CD4-positive, alpha-beta T cell treated with Interferon gamma for 1 hour (primary cell): Measurements from ENCODE around the gene SLC25A44.
"Not testable (repeated sequence)": the region's sequence is repeated elsewhere in the genome, so short reads cannot be mapped to it uniquely, and the experiment has no call there.

Experiments
- DNase-seq: peaks from one replicate; pipeline ENCODE4 v3.0.0-alpha.2; 2020

SLC25A44 gene

DNA sequence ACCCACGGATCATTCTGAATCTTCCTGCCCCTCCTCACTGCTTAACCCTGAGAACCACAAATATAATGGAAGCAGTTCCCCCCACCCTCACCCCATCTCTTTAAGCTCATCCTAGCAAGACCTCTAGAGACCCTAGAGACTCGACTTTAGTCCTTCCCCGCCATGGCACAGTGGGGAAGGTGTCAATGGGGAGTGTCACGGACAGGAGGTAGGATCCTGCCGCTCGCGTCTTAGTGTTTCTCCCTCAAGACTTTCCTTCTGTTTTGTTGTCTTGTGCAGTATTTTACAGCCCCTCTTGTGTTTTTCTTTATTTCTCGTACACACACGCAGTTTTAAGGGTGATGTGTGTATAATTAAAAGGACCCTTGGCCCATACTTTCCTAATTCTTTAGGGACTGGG is 18.2 kb downstream of the SLC25A44 start:
- DNase-seq: no peak

DNA sequence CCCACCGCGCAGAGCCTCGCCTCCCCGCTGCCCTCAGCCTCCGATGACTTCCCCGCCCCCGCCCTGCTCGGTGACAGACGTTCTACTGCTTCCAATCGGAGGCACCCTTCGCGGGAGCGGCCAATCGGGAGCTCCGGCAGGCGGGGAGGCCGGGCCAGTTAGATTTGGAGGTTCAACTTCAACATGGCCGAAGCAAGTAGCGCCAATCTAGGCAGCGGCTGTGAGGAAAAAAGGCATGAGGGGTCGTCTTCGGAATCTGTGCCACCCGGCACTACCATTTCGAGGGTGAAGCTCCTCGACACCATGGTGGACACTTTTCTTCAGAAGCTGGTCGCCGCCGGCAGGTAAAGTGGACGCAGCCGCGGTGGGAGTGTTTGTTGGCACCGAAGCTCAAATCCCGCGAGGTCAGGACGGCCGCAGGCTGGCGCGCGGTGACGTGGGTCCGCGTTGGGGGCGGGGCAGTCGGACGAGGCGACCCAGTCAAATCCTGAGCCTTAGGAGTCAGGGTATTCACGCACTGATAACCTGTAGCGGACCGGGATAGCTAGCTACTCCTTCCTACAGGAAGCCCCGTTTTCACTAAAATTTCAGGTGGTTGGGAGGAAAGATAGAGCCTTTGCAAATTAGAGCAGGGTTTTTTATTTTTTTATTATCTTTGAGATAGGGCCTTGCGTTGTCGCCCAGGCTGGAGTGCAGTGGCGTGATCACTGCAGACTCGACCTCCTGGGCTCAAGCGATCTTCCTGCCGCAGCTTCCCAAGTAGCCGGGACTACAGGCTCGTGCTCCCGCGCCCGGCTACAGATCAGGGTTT is 19.1 kb downstream of the SLC25A44 start, which contains the start of gene PMF1:
Gene PMF1, plus strand, starts transcription at position 175 of the 811 bp plus-strand sequence. Its CDS starts 9 bp downstream, at position 184.
- DNase-seq: peak; percentile 95

- no peak for DNase-seq
Measured at GRCh38 chr1:156213644-156213966, 19.7 kb downstream of the SLC25A44 start.

GRCh38 chr1:156214024-156214748 is 20.3 kb downstream of the SLC25A44 start:
- no peak for DNase-seq

GRCh38 chr1:156216361-156217086 is 22.6 kb downstream of the SLC25A44 start:
- DNase-seq: not testable (repeated sequence)

DNA sequence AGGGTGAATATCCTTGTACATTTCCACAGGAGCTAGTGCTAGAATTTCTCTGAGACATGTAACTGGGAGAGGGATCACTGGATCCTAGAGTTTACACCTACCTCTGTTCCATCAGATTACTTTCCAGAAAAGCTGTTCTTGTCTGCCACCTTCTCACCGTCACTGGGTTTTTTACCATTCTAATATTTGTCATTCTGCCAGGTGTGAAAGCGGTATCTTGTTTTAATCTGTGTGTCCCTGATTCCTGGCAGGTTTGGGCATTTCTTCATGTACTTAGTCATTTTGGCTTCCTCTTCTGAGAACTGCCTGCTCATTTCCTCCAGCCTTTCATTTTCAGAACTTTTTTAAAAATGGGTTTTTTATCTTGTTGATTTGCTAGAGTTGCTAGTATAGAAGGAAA is 24.0 kb downstream of the SLC25A44 start:
- DNase-seq: no peak

DNA sequence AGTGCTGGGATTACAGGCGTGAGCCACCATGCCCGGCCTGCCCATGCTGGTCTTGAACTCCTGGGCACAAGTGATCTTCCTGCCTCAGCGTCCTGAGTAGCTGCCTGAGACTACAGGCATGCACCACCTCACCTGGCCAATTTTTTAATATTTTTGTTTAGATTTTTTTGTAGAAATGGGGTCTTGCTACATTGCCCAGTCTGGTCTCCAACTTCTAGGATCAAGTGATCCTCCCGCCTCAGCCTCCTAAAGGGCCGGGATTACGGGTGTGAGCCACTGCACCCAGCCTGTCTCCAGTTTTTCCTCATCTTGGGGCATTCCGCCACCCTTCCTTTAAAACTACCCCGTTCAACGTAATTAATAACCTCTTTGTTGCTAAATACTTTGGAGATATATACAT is 26.3 kb downstream of the SLC25A44 start:
- no peak for DNase-seq

DNA sequence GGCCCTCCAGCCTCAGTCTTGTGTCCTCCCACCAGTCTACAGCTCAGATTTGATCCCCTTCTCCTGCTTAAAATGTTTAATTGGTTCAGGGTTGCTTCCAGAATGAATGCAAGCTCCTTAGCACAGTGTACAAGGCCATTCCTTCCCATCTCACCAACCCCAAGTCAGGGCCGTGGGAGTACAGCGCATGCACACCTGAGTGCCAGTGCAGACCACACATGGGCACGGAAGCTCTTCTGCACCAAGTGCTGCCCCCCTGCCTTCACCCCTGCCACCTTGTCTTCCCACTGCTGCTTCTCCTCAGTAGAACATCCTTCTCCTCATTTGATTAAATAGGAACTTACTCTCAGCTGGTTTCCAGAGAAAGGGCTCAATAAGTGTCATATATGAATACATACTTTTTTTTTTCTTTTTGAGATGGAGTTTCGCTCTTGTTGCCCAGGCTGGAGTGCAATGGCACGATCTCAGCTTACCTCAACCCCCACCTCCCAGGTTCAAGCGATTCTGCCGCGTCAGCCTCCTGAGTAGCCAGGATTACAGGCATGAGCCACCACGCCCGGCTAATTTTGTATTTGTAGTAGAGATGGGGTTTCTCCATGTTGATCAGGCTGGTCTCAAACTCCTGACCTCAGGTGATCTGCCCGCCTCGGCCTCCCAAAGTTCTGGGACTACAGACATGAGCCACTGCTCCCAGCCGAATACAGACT is 28.2 kb downstream of the SLC25A44 start:
- no peak for DNase-seq

DNA sequence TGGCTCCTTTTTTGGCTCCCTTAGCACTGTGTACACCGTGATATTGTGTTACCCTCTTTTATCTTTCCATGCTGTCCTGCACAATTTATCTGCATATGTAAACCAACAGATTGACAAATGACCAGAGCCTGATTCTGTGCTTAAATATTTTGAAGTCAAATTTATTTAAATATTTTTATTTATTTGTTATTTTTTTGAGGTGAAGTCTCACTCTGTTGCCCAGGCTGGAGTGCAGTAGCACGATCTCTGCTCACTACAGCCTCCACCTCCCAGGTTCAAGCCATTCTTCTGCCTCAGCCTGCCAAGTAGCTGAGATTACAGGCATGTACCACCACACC is 31.7 kb downstream of the SLC25A44 start:
- no peak for DNase-seq

- no peak for DNase-seq
Measured at GRCh38 chr1:156226116-156226538, 32.2 kb downstream of the SLC25A44 start.

DNA sequence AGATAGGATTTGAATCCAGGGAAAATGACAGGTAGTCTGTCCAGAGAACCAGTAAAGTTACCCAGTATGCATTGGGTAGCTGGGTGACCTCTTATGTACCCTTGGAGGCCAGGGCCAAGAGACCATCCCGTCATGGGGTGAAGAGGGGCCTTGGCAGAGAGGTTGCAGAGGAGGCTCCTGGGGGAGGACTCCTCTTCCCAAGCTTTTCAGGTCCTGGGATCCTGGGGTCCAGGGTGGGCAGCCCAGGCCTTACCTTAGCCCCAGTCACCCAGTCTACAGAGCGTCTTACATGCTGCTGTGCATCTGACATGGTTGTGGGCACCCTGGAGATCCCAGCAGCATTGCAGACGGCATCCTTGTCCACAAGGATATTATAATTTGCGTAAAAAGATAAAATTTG is 32.9 kb downstream of the SLC25A44 start:
- no peak for DNase-seq

- DNase-seq: no peak
Measured at GRCh38 chr1:156228501-156228900, 34.6 kb downstream of the SLC25A44 start.

GRCh38 chr1:156229809-156230472 is 36.0 kb downstream of the SLC25A44 start:
- no peak for DNase-seq

- no peak for DNase-seq
Measured at GRCh38 chr1:156230473-156230837, 36.6 kb downstream of the SLC25A44 start.

GRCh38 chr1:156232201-156232894 is 38.4 kb downstream of the SLC25A44 start:
- DNase-seq: no peak

DNA sequence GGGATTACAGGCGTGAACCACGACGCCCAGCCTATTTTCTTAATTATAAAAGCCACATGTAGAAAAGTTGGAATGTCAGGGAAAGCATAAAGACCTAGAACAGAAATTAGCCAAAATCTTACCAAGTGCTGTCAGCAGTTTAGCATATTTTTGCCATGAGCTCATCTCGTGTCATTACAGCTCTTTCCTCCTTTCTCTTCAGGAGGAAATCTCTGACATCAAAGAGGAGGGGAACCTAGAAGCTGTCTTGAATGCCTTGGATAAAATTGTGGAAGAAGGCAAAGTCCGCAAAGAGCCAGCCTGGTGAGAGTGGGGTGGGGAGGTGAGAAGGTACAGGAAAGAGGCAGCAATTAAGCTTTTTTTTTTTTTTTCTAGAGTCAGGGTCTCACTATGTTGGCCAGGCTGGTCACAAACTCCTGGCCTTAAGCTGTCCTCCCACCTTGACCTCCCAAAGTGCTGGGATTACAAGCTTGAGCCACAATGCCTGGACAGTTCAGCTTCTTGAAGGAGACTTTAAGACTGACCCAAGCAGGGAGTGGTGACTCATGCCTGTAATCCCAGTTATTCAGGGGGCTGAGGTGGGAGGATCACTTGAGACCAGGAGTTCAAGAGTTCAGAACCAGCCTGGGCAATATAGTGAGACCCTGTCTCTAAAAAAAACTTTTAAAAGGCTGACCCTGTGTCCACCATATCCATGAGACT is 39.7 kb downstream of the SLC25A44 start:
- DNase-seq: no peak

- no peak for DNase-seq
Measured at GRCh38 chr1:156236164-156236563, 42.3 kb downstream of the SLC25A44 start.

GRCh38 chr1:156238248-156238647 is 44.3 kb downstream of the SLC25A44 start:
- no peak for DNase-seq

- no peak for DNase-seq
Measured at GRCh38 chr1:156241311-156241811, 47.5 kb downstream of the SLC25A44 start.

- no peak for DNase-seq
Measured at GRCh38 chr1:156241926-156242325, 48.0 kb downstream of the SLC25A44 start, which contains the start of gene BGLAP. Gene BGLAP, plus strand, starts transcription at chr1:156242184. Its CDS starts 48 bp downstream, at chr1:156242232.

GRCh38 chr1:156242738-156243137 is 48.8 kb downstream of the SLC25A44 start:
- no peak for DNase-seq
